ENCODE measurements around the gene CORO2A. TPM values are rescaled to one million over a fixed set of nuclear protein-coding genes. Genes with fewer than 3 reads are reported as not detected.

The CORO2A gene
- total RNA-seq, 6 experiments from 2014 or later: 0.84 to 2.4 (median 1.1) TPM

DNA sequence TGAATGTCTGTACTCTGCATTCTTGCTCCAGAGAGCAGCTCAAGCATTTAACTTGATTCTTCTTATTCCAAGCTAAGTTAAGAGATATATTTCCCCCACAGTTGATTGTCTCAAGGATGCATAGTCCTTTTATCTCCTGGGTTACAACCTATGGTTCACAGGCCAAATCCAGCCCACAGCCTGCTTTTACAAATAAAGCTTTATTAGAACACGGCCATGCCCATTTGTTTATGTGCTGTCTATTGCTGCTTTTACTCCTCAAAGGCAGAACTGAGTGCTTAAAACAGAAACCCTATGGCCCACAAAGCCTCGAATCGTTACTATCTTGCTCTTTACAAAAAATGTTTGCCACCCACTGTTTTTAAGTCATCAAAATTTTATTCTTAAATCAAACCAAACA lies 37.2 kb upstream of the CORO2A start:
- Mint-ChIP-seq H3K27me3 (ENCODE audit: insufficient read depth) (peaks cover 7% of the 10 kb centered on the region), H3K9me3 (no peaks in the 10 kb centered on the region), H3K36me3 (ENCODE audit: low read depth) (peaks cover 53% of the 10 kb centered on the region), H3K27ac (peak overlapping the region; percentile 88), H3K4me3 (no peak overlapping the region), H3K4me1 (ENCODE audit: low read depth) (peaks cover 67% of the 10 kb centered on the region)
- DNase-seq: no peak
- TF ChIP-seq, protein P1, sequence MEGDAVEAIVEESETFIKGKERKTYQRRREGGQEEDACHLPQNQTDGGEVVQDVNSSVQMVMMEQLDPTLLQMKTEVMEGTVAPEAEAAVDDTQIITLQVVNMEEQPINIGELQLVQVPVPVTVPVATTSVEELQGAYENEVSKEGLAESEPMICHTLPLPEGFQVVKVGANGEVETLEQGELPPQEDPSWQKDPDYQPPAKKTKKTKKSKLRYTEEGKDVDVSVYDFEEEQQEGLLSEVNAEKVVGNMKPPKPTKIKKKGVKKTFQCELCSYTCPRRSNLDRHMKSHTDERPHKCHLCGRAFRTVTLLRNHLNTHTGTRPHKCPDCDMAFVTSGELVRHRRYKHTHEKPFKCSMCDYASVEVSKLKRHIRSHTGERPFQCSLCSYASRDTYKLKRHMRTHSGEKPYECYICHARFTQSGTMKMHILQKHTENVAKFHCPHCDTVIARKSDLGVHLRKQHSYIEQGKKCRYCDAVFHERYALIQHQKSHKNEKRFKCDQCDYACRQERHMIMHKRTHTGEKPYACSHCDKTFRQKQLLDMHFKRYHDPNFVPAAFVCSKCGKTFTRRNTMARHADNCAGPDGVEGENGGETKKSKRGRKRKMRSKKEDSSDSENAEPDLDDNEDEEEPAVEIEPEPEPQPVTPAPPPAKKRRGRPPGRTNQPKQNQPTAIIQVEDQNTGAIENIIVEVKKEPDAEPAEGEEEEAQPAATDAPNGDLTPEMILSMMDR (IDR thresholded peaks at IDR 0.05): no peak

DNA sequence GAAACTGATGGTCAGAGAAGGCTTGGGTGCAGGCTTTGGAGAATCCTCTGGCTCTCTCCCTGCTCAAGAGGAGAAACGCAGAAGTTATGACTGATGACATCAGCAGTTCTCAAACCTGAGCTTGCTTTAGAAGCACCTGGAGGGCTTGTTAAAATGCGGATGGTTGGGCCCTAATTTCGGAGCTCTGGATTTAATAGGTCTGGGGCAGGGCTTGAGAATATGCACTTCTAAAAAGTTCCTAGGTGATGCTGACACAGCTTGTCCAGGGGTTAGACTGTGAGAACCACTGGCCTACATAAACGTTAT lies 36.6 kb upstream of the CORO2A start:
- peaks cover 50% of the 10 kb centered on the region for H3K36me3 Mint-ChIP-seq (ENCODE audit: low read depth)
- TF ChIP-seq, protein P1 (IDR thresholded peaks at IDR 0.05): no peak
- H3K27me3 Mint-ChIP-seq (ENCODE audit: insufficient read depth): peaks cover 7% of the 10 kb centered on the region
- peaks cover 61% of the 10 kb centered on the region for H3K4me1 Mint-ChIP-seq (ENCODE audit: low read depth)
- no peaks in the 10 kb centered on the region for H3K9me3 Mint-ChIP-seq
- no peak overlapping the region for H3K27ac Mint-ChIP-seq
- no peak for DNase-seq
- no peak overlapping the region for H3K4me3 Mint-ChIP-seq

DNA sequence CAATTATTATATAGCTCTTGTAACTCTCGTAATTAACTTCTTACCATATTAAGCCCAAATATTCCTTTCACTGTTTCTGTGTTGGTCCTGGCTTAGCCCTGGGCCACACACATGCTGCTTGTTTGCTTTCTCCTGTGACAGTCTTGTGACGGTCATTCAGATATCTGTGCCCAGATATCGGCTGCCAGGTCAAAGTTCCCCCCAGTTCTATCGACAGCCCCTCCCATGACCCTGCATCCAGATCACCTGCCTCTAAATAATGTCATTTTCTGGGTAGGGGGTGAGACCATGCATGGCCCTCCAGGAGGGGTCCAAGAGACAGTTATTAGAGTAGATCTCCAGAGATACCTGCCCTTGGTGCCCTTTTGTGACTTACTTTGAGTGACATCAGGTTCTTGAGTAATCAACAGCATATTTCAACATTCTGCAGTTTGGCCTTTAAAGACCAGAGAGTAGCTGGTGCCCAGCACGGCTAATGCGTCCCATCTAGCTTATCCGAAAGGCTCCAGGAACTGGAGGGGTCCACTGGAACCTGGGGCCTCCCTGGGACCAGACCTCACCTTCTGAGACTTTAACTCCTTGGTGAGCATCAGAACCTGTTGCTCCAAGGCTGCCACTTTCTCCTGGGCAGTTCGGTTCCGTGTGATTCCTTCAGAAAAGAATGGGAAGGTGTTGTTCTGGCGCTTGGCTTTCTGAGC lies 36.1 kb upstream of the CORO2A start:
- Mint-ChIP-seq H3K27me3 (ENCODE audit: insufficient read depth) (peaks cover 7% of the 10 kb centered on the region), H3K36me3 (ENCODE audit: low read depth) (peaks cover 45% of the 10 kb centered on the region), H3K9me3 (no peaks in the 10 kb centered on the region), H3K4me3 (no peak overlapping the region), H3K4me1 (ENCODE audit: low read depth) (peaks cover 60% of the 10 kb centered on the region), H3K27ac (no peak overlapping the region)
- no peak for DNase-seq
- TF ChIP-seq, protein P1 (IDR thresholded peaks at IDR 0.05): no peak

DNA sequence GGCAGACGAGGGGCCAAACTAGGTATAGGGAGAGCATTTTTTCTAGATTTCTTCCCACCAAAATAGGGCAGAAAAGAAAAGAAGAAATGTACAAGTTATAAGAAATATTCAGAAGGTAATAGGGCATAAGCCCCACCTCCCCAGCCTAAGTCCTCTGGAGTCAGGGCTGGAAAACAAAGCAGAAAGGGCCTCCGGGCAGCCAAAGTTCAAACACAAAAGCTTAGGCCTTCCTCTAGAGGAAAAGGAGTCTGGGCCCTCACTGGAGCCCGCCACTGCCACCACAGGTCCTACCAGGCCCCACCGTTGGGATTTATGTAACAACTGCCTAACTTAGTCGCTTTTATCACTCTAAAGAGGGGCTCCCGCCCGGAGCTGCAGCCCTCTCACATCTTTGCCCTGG lies 35.4 kb upstream of the CORO2A start:
- Mint-ChIP-seq H3K27ac (peak overlapping the region; percentile 38; the same call in 1 of the 2 replicates), H3K4me3 (no peak overlapping the region), H3K36me3 (ENCODE audit: low read depth) (peaks cover 39% of the 10 kb centered on the region), H3K4me1 (ENCODE audit: low read depth) (peaks cover 60% of the 10 kb centered on the region), H3K27me3 (ENCODE audit: insufficient read depth) (peaks cover 7% of the 10 kb centered on the region), H3K9me3 (no peaks in the 10 kb centered on the region)
- no peak for DNase-seq
- TF ChIP-seq, protein P1 (IDR thresholded peaks at IDR 0.05): no peak

DNA sequence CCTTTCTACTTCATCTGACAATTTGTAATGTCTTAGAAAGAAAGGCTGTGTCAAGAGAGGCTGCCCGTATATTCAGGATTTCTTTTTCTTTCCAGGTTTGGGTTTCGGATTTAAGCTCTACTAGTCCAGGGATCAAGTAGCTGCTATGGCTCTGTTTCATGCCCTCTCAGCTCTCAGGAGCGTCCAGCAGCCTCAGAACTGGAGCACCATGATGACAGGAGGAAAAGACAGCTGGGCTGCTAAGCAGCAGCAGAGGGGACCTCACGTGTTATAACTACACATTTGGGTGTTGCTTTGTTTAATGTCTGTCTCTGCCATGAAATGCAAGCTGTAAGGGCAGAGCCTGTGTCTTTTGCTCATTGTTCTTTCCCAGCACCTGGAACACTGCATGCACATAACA lies 34.5 kb upstream of the CORO2A start:
- H3K9me3 Mint-ChIP-seq: no peaks in the 10 kb centered on the region
- H3K4me1 Mint-ChIP-seq (ENCODE audit: low read depth): peaks cover 60% of the 10 kb centered on the region
- H3K36me3 Mint-ChIP-seq (ENCODE audit: low read depth): peaks cover 43% of the 10 kb centered on the region
- TF ChIP-seq, protein P1 (IDR thresholded peaks at IDR 0.05): no peak
- H3K4me3 Mint-ChIP-seq: no peak overlapping the region
- peak overlapping the region; percentile 67 for H3K27ac Mint-ChIP-seq
- H3K27me3 Mint-ChIP-seq (ENCODE audit: insufficient read depth): peaks cover 7% of the 10 kb centered on the region
- no peak for DNase-seq

All from HFFc6 (cell line).